Measurements from ENCODE around the gene C22orf23.
"Not testable (repeated sequence)": the region's sequence is repeated elsewhere in the genome, so short reads cannot be mapped to it uniquely, and the experiment has no call there.

The C22orf23 gene

DNA sequence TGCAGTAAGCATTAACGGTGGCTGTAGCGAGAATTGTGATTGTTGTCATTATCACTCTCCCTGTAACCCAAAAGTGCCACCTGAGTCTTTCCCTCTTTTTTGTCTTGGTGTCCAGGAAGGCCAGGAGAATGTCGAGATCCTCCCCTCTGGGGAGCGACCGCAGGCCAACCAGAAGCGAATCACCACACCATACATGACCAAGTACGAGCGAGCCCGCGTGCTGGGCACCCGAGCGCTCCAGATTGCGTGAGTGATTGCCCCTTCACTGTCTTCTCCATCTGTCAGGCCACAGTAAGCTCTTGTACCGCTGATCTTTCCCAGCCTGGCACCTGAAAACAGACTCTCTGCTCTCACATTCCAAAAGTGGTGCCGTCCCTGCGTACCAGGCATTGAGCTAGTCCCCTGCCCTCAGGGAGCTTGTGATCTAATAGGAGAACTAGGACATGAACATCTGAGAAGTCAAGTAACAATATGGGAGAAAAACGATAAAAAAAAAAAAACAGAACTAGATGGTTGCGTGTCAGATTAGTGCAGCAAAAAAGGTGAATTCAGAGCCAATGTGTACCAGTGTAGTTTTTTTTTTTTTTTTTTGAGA is 5.9 kb upstream of the C22orf23 start:
- no peak for DNase-seq (ENCODE audit: low read depth, low spot score)
- ChIA-PET CTCF (interaction anchor here (1.0 to 2.9 kb wide), 6 partner anchors 8 to 142 kb away, joined by 3 to 10 read pairs (median 4); no protein-coding TSS in a partner anchor), POLR2A (interaction anchor here (1.5 kb wide), 1 partner anchor 72 kb away, joined by 3 read pairs; no protein-coding TSS in a partner anchor)
- no peak overlapping the region for H3K4me3 ChIP-seq (ENCODE audit: low read depth, low read length)
- TF ChIP-seq, protein P1, sequence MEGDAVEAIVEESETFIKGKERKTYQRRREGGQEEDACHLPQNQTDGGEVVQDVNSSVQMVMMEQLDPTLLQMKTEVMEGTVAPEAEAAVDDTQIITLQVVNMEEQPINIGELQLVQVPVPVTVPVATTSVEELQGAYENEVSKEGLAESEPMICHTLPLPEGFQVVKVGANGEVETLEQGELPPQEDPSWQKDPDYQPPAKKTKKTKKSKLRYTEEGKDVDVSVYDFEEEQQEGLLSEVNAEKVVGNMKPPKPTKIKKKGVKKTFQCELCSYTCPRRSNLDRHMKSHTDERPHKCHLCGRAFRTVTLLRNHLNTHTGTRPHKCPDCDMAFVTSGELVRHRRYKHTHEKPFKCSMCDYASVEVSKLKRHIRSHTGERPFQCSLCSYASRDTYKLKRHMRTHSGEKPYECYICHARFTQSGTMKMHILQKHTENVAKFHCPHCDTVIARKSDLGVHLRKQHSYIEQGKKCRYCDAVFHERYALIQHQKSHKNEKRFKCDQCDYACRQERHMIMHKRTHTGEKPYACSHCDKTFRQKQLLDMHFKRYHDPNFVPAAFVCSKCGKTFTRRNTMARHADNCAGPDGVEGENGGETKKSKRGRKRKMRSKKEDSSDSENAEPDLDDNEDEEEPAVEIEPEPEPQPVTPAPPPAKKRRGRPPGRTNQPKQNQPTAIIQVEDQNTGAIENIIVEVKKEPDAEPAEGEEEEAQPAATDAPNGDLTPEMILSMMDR (IDR thresholded peaks at IDR 0.05; ENCODE audit: insufficient read depth, low read length, missing control alignments), result no peak

DNA sequence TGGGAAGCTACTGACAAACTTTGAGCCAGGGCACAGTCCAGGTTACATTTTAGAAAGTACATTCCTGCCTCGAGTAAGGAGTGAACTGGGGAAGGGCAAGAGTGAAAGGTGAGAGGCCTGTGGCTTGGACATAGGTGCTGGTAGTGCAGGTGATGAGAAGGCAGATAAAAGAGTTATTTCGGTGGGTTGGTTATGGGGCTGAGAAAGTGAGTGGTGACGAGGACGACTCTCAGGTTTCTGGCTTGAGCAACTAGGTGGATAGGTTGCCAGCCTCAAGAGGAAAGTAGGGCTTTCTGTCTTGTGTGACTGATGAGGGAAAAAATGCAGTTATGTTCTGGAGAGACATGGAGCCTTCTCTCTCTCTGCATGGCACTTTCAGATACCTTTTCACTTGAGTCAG is 3.8 kb upstream of the C22orf23 start:
- TF ChIP-seq, protein P1 (IDR thresholded peaks at IDR 0.05; ENCODE audit: insufficient read depth, low read length, missing control alignments), result no peak
- ChIA-PET POLR2A (no interaction called here), CTCF (interaction anchor here (1.1 to 8.0 kb wide), 3 partner anchors 8 to 70 kb away, joined by 4 to 94 read pairs (median 4); no protein-coding TSS in a partner anchor)
- no peak overlapping the region for H3K4me3 ChIP-seq (ENCODE audit: low read depth, low read length)
- DNase-seq (ENCODE audit: low read depth, low spot score), result no peak

DNA sequence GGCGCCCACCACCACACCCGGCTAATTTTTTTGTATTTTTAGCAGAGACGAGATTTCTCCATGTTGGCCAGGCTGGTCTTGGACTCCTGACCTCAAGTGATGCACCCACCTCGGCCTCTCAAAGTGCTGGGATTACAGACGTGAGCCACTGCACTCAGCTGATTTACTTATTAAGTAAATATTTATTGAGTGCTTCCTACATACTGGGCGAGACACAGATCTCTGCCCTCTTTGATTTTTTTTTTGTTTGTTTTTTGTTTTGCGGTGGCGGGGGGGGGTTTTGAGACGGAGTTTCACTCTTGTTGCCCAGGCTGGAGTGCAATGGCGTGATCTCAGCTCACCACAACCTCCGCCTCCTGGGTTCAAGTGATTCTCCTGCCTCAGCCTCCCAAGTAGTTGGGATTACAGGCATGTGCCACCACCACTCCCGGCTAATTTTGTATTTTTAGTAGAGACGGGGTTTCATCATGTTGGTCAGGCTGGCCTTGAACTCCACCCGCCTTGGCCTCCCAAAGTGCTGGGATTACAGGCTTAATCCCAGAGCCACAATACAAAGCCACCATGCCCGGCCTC is 2.5 kb upstream of the C22orf23 start:
- POLR2A ChIA-PET; DNase-seq (ENCODE audit: low read depth, low spot score); H3K4me3 ChIP-seq (ENCODE audit: low read depth, low read length): not testable (repeated sequence)
- CTCF ChIA-PET, result interaction anchor here (0.6 to 8.0 kb wide), 6 partner anchors 10 to 138 kb away, joined by 3 to 94 read pairs (median 4); no protein-coding TSS in a partner anchor

DNA sequence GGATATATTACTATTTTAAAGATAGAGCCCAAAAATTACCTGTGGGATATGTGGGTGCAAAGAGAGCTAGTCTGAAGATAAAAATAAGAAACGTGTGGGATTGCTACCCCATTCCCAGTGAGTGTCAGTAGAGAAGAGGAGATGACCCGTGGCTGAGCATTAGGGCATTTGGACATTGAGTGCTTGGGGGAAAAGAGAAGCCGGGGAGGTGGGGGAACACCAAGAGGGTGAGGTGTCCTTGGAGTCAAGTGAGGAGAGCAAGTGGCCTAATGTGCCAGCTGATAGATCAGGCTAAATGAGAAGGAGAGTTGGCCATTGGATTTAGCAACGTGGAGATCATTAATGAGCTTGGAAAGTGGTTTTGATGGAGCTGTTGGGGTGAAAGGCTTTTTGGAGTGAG is 1.3 kb upstream of the C22orf23 start:
- CTCF ChIA-PET, result interaction anchor here (1.1 to 8.0 kb wide), 6 partner anchors 11 to 137 kb away, joined by 3 to 94 read pairs (median 8); no protein-coding TSS in a partner anchor

DNA sequence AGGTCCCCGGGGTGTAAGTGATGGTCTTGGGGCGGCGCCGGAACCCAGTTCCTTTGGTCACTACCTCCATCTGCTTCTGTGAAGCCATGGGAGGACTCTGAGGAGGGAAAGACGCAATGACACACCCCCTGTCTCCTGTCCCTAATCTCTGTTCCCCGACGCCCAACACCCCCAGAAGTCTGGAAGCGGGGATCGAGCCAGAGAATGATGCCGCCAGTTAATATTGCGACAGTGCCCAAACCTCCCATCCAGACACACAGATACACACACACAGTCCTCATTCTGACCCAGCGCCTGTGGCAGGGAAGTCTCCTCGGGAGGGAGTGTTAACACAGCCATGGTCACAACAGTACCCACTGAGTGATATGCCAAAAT is 352 bp downstream of the C22orf23 start:
- H3K4me3 ChIP-seq (ENCODE audit: low read depth, low read length), result peak overlapping the region; percentile 100
- DNase-seq (ENCODE audit: low read depth, low spot score), result no peak
- ChIA-PET POLR2A (interaction anchor here (1.0 to 1.4 kb wide), 5 partner anchors 9 to 66 kb away, joined by 3 to 4 read pairs (median 3); no protein-coding TSS in a partner anchor), CTCF (interaction anchor here (1.1 to 8.0 kb wide), 3 partner anchors 12 to 93 kb away, joined by 4 to 94 read pairs (median 12); no protein-coding TSS in a partner anchor)
- TF ChIP-seq, protein P1 (IDR thresholded peaks at IDR 0.05; ENCODE audit: insufficient read depth, low read length, missing control alignments), result no peak

More for the DNA sequence above, 1.3 kb upstream of the C22orf23 start:
- peak overlapping the region; percentile 100 for H3K4me3 ChIP-seq (ENCODE audit: low read depth, low read length)
- DNase-seq (ENCODE audit: low read depth, low spot score), result no peak
- TF ChIP-seq, protein P1 (IDR thresholded peaks at IDR 0.05; ENCODE audit: insufficient read depth, low read length, missing control alignments), result no peak
- POLR2A ChIA-PET, result no interaction called here

DNA sequence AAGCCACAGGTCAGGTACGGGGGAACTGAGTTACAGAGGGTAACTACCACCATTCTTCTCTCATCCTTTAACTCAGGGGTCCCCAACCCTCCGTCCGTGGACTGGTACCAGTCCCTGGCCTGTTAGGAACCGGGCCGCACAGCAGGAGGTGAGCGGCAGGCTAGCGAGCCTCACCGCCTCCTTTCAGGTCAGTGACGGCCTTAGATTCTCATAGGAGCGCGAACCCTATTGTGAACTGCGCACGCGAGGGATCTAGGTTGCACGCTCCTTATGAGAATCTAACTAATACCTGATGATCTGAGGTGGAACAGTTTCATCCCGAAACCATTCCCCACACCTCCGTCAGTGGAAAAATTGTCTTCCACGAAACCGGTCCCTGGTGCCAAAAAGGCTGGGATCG is 772 bp downstream of the C22orf23 start:
- H3K4me3 ChIP-seq (ENCODE audit: low read depth, low read length), result peak overlapping the region; percentile 100
- ChIA-PET POLR2A (interaction anchor here (1.4 kb wide), 1 partner anchor 65 kb away, joined by 3 read pairs; no protein-coding TSS in a partner anchor), CTCF (interaction anchor here (0.5 to 8.0 kb wide), 3 partner anchors 13 to 174 kb away, joined by 3 to 94 read pairs (median 5); no protein-coding TSS in a partner anchor)
- not testable (repeated sequence) for DNase-seq (ENCODE audit: low read depth, low spot score)

DNA sequence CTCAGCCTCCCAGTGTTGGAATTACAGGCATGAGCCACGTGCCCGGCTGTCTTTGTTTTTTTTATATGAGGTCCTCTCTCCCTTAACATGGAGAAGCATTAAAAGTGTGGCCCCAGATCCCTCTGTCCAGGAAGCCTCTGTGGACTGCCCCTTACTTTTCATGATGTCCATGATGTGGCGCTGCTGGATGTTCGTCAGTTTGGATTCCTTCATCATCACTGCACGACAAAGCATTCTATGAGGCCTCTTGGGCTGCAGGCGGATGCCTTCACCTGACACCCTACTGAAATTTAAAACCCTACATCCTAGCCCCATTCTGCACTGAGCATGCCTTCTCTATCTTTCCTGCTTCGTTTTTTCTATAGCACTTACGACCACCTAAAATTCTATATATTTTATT is 2.1 kb downstream of the C22orf23 start:
- CTCF ChIA-PET, result interaction anchor here (1.2 to 8.0 kb wide), 3 partner anchors 14 to 88 kb away, joined by 3 to 94 read pairs (median 5); no protein-coding TSS in a partner anchor
- TF ChIP-seq, protein P1 (IDR thresholded peaks at IDR 0.05; ENCODE audit: insufficient read depth, low read length, missing control alignments), result no peak
- no peak for DNase-seq (ENCODE audit: low read depth, low spot score)
- POLR2A ChIA-PET, result no interaction called here
- no peak overlapping the region for H3K4me3 ChIP-seq (ENCODE audit: low read depth, low read length)

DNA sequence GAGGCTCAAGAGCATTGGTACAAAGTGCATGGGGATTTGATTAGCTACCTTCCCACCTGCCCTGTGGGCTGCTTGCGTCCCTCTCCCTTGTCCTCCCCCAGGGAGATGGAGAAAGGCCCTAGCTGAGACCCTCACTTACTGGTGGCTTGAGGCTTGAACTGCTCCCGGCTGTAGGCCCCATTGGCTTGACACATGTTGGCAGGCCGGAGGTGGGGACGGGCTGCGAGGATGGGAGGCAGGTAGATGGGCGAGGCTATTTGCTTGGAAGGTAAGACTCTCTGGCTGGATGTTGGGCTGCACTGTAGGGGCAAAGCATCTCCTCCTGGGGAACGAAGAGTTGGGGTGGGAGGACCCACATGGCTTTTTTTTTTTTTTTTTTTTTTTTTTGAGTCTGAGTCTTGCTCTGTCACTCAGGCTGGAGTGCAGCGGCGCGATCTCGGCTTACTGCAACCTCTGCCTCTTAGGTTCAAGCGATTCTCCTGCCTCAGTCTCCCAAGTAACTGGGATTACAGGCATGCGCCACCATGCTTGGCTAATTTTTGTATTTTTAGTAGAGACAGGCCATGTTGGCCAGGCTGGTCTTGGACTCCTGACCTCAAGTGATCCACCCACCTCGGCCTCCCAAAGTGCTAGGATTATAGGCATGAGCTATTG is 6.1 kb downstream of the C22orf23 start:
- DNase-seq (ENCODE audit: low read depth, low spot score); POLR2A ChIA-PET; H3K4me3 ChIP-seq (ENCODE audit: low read depth, low read length): not testable (repeated sequence)
- CTCF ChIA-PET, result interaction anchor here (2.0 to 9.0 kb wide), 2 partner anchors 15 to 60 kb away, joined by 6 to 79 read pairs; no protein-coding TSS in a partner anchor

DNA sequence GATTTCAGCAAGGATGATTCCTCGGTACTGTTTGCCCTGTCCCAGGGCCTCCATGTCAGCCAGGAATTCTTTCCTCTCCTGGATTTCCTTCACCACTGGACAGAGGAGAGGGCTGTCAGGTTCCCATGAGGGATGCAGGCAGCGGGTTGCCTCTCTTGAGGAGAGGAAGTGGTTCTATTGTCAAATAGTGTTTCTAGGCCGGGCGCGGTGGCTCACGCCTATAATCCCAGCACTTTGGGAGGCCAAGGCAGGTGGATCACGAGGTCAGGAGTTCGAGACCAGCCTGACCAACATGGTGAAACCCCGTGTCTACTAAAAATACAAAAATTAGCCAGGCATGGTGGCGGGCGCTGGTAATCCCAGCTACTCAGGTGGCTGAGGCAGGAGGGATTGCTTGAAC is 9.0 kb downstream of the C22orf23 start:
- ChIA-PET CTCF (interaction anchor here (9.0 kb wide), 1 partner anchor 12 kb away, joined by 79 read pairs; no protein-coding TSS in a partner anchor), POLR2A (interaction anchor here (1.2 kb wide), 1 partner anchor 9 kb away, joined by 4 read pairs; the partner anchor contains the start of genes C22orf23 and POLR2F)
- DNase-seq (ENCODE audit: low read depth, low spot score); H3K4me3 ChIP-seq (ENCODE audit: low read depth, low read length): not testable (repeated sequence)
